ENCODE measurements around the gene WDR43. TPM values are rescaled to one million over a fixed set of nuclear protein-coding genes. Genes with fewer than 3 reads are reported as not detected.

Gene WDR43
- total and polyA plus RNA-seq, 2 experiments from 2014 or later = 21.0 to 41.3 TPM

DNA sequence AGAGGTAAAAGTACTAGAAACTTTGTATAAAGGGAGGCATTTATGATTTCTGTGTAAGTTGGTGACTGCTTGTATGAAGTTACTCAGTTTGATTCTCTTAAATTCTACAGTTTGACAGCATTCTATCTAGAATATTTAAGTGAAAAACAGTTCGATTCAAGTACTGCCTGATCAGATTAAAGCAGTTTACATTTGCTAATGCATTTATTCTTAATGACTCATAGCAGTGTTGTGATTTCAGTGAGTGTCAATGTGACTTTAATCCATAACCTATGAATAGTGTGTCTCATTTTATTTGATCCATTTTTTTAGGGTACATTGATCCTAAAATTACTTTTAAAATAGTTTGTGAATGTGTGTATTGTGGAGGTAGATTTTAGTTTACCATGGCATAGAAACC lies 35.7 kb downstream of the WDR43 start:
- 95% methylated on average over 1 of the region's 1 CpG for WGBS (ENCODE audit: low lambda C conversion rate, missing lambda C conversion rate)
- Histone ChIP-seq H3K9me3 (ENCODE audit: low read depth) (no peaks in the 10 kb centered on the region), H3K27ac (no peak overlapping the region), H3K9me2 (replicated peaks; ENCODE audit: insufficient read depth) (no peaks in the 10 kb centered on the region), H3K36me3 (replicated peaks; ENCODE audit: insufficient read depth, low read depth) (peaks cover 3% of the 10 kb centered on the region), H3K79me2 (peaks cover 14% of the 10 kb centered on the region), H3K4me1 (ENCODE audit: insufficient read depth) (no peaks in the 10 kb centered on the region), H2AFZ (no peak overlapping the region), H3K27me3 (no peaks in the 10 kb centered on the region), H3K4me3 (no peak overlapping the region), H4K20me1 (ENCODE audit: insufficient read depth, poor library complexity, severe bottlenecking) (no peaks in the 10 kb centered on the region), H3K4me2 (no peak overlapping the region)
- TF ChIP-seq EZH2 (IDR thresholded peaks at IDR 0.05; ENCODE audit: borderline replicate concordance) = no peak
- TF ChIP-seq, protein P1, sequence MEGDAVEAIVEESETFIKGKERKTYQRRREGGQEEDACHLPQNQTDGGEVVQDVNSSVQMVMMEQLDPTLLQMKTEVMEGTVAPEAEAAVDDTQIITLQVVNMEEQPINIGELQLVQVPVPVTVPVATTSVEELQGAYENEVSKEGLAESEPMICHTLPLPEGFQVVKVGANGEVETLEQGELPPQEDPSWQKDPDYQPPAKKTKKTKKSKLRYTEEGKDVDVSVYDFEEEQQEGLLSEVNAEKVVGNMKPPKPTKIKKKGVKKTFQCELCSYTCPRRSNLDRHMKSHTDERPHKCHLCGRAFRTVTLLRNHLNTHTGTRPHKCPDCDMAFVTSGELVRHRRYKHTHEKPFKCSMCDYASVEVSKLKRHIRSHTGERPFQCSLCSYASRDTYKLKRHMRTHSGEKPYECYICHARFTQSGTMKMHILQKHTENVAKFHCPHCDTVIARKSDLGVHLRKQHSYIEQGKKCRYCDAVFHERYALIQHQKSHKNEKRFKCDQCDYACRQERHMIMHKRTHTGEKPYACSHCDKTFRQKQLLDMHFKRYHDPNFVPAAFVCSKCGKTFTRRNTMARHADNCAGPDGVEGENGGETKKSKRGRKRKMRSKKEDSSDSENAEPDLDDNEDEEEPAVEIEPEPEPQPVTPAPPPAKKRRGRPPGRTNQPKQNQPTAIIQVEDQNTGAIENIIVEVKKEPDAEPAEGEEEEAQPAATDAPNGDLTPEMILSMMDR (IDR thresholded peaks at IDR 0.05; ENCODE audit: poor library complexity) = no peak
- no peak for TF ChIP-seq EZH2phosphoT487 (IDR thresholded peaks at IDR 0.05; ENCODE audit: low read depth, severe bottlenecking, unreplicated experiment)
- no peak for DNase-seq (ENCODE audit: low spot score)

DNA sequence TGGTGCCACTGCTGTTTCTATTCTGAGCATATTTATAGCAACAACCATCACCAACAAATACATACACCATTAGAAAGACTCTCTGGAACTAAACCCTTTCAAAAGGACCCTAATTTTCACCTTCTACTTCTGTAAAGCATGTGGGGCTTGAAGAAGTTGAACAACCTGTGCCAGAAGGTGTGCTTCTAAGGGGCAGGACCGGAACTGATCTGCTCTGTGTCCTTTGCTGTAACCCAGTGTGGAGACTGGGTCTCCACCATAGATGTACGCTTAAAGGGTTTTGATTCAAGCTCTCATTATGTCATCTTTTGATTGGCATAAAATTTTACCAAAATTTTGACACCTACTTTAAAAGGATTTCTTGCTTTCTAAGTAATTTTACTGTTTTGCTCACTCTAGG lies 40.3 kb downstream of the WDR43 start:
- Histone ChIP-seq H3K79me2 (peaks cover 15% of the 10 kb centered on the region), H3K27me3 (no peaks in the 10 kb centered on the region), H3K27ac (no peak overlapping the region), H3K9me2 (replicated peaks; ENCODE audit: insufficient read depth) (no peaks in the 10 kb centered on the region), H3K9me3 (ENCODE audit: low read depth) (no peaks in the 10 kb centered on the region), H2AFZ (no peak overlapping the region), H4K20me1 (ENCODE audit: insufficient read depth, poor library complexity, severe bottlenecking) (no peaks in the 10 kb centered on the region), H3K4me3 (no peak overlapping the region), H3K4me1 (ENCODE audit: insufficient read depth) (no peaks in the 10 kb centered on the region), H3K36me3 (replicated peaks; ENCODE audit: insufficient read depth, low read depth) (peaks cover 3% of the 10 kb centered on the region), H3K4me2 (no peak overlapping the region)
- DNase-seq (ENCODE audit: low spot score) = no peak
- TF ChIP-seq, protein P1 (IDR thresholded peaks at IDR 0.05; ENCODE audit: poor library complexity) = no peak
- TF ChIP-seq EZH2phosphoT487 (IDR thresholded peaks at IDR 0.05; ENCODE audit: low read depth, severe bottlenecking, unreplicated experiment) = no peak
- no peak for TF ChIP-seq EZH2 (IDR thresholded peaks at IDR 0.05; ENCODE audit: borderline replicate concordance)
- 94% methylated on average over 2 of the region's 2 CpGs for WGBS (ENCODE audit: low lambda C conversion rate, missing lambda C conversion rate)

DNA sequence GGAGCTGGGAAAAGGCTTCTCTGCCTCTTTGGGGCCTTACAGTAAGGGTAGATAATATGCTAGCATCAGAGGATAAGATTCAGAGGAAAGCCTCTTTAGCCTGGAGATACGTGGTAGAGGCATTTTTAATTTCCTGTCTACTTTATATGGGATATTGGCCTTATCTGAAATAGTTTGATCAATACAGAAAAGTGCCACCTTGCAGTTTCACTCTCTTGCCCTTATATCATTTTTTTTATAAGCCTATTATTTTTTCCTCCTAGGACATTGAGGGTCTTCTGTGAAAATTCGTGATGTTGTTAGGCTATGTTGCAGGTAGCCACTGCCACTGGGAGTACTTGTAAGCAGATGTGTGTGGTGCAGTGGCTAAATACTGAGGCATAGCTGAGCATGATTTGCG lies 46.5 kb downstream of the WDR43 start:
- Histone ChIP-seq H3K4me1 (ENCODE audit: insufficient read depth) (no peaks in the 10 kb centered on the region), H3K27me3 (no peaks in the 10 kb centered on the region), H2AFZ (no peak overlapping the region), H3K27ac (no peak overlapping the region), H3K4me2 (no peak overlapping the region), H3K36me3 (replicated peaks; ENCODE audit: insufficient read depth, low read depth) (no peaks in the 10 kb centered on the region), H3K4me3 (no peak overlapping the region), H3K79me2 (peaks cover 2% of the 10 kb centered on the region), H3K9me2 (replicated peaks; ENCODE audit: insufficient read depth) (no peaks in the 10 kb centered on the region), H4K20me1 (ENCODE audit: insufficient read depth, poor library complexity, severe bottlenecking) (no peaks in the 10 kb centered on the region), H3K9me3 (ENCODE audit: low read depth) (no peaks in the 10 kb centered on the region)
- TF ChIP-seq, protein P1 (IDR thresholded peaks at IDR 0.05; ENCODE audit: poor library complexity) = no peak
- no peak for TF ChIP-seq EZH2 (IDR thresholded peaks at IDR 0.05; ENCODE audit: borderline replicate concordance)
- TF ChIP-seq EZH2phosphoT487 (IDR thresholded peaks at IDR 0.05; ENCODE audit: low read depth, severe bottlenecking, unreplicated experiment) = no peak
- no peak for DNase-seq (ENCODE audit: low spot score)
- 96% methylated on average over 3 of the region's 3 CpGs for WGBS (ENCODE audit: low lambda C conversion rate, missing lambda C conversion rate)

Measured in hepatocyte (in vitro differentiated cells).